Liver (tissue), 3 donors: ENCODE measurements around the gene DTNB.

Experiments
- ATF3 ChIP-seq: IDR thresholded peaks from 2 replicates; pipeline ENCODE4 v1.6.1; 2016; ENCODE audit warnings: antibody characterized with exemption
- CTCF ChIP-seq: fragments of 150-350 bp; IDR thresholded peaks from 2 replicates; pipeline ENCODE4 v1.5.1; 2017; ENCODE audit warnings: improper control_type of control experiment, low read depth, low read length; ENCODE audit not compliant: missing input control
- FOXA1 ChIP-seq: IDR thresholded peaks from 2 replicates; pipeline ENCODE4 v1.6.1; 2016; ENCODE audit warnings: antibody characterized with exemption
- FOXA2 ChIP-seq: IDR thresholded peaks from 2 replicates; pipeline ENCODE4 v1.6.1; 2016; ENCODE audit warnings: antibody characterized with exemption
- GABPA ChIP-seq, 2 donors: IDR thresholded peaks in 1 of 2; conservative IDR thresholded peaks in 1 of 2; 2 replicates each; pipeline ENCODE4 v1.6.1; 2016; ENCODE audit warnings: antibody characterized with exemption in 2 of 2, mild to moderate bottlenecking in 1 of 2, moderate library complexity in 1 of 2
- HNF4A ChIP-seq, 2 donors: conservative IDR thresholded peaks; 2 replicates each; pipeline ENCODE4 v1.6.1; 2016; ENCODE audit warnings: antibody characterized with exemption in 2 of 2, mild to moderate bottlenecking in 2 of 2
- MAX ChIP-seq: IDR thresholded peaks from 2 replicates; pipeline ENCODE4 v1.6.1; 2016; ENCODE audit warnings: antibody characterized with exemption
- RAD21 ChIP-seq, 2 donors: IDR thresholded peaks; 2 replicates each; pipeline ENCODE4 v1.6.1; 2016; ENCODE audit warnings: antibody characterized with exemption in 2 of 2, mild to moderate bottlenecking in 2 of 2
- REST ChIP-seq: IDR thresholded peaks from 2 replicates; pipeline ENCODE4 v1.6.1; 2016; ENCODE audit warnings: antibody characterized with exemption, mild to moderate bottlenecking
- RXRA ChIP-seq, 2 donors: IDR thresholded peaks; 2 replicates each; pipeline ENCODE4 v1.6.1; 2017 to 2018; ENCODE audit warnings: antibody characterized with exemption in 2 of 2, mild to moderate bottlenecking in 1 of 2
- SP1 ChIP-seq: IDR thresholded peaks from 2 replicates; pipeline ENCODE4 v1.6.1; 2018; ENCODE audit warnings: antibody characterized with exemption, mild to moderate bottlenecking
- TAF1 ChIP-seq: conservative IDR thresholded peaks from 2 replicates; pipeline ENCODE4 v1.6.1; 2016; ENCODE audit warnings: antibody characterized with exemption, mild to moderate bottlenecking
- YY1 ChIP-seq: IDR thresholded peaks from 2 replicates; pipeline ENCODE4 v1.6.1; 2016; ENCODE audit warnings: antibody characterized with exemption, mild to moderate bottlenecking
- donor health status: healthy.
- donor health status: healthy.

GRCh38 chr2:25541378-25541777 is 132.0 kb downstream of the DTNB start:
- TF ChIP-seq CTCF = no peak
- TF ChIP-seq RAD21 (IDR thresholded peaks at IDR 0.05) = no peak
- TF ChIP-seq FOXA1 = no peak
- no peak for TF ChIP-seq TAF1
- no peak for TF ChIP-seq SP1
- TF ChIP-seq MAX = no peak
- TF ChIP-seq HNF4A (conservative IDR thresholded peaks at IDR 0.05) = no peak
- no peak for TF ChIP-seq FOXA2
- TF ChIP-seq REST = no peak
- no peak for TF ChIP-seq YY1
- TF ChIP-seq ATF3 = no peak
- no peak for TF ChIP-seq GABPA (IDR thresholded peaks at IDR 0.05 in 1 of 2, conservative IDR thresholded peaks at IDR 0.05 in 1 of 2)
- no peak for TF ChIP-seq RXRA (IDR thresholded peaks at IDR 0.05)
